Ovary (tissue), 9 donors: Measurements from ENCODE around the gene CORO1C. TPM values are rescaled to one million over a fixed set of nuclear protein-coding genes. Genes with fewer than 3 reads are reported as not detected.

Experiments
- DNase-seq, 5 donors: peaks; one replicate each; pipeline ENCODE4 v3.0.0-alpha.2; 2019 to 2020
- H3K27ac ChIP-seq, 2 donors: fragments of 200-600 bp; one replicate each; pipeline versions ENCODE4 v1.5.1 to v1.8.0; 2019 to 2022
- H3K27me3 ChIP-seq: fragments of 200-600 bp; one replicate; pipeline ENCODE4 v1.8.0; 2022
- H3K36me3 ChIP-seq: fragments of 200-600 bp; sonication (generic); one replicate; pipeline ENCODE4 v1.5.1; 2019
- H3K4me1 ChIP-seq: one replicate; pipeline ENCODE4 v1.8.1; 2013; ENCODE audit warnings: mild to moderate bottlenecking, moderate library complexity; ENCODE audit not compliant: insufficient read depth
- H3K4me3 ChIP-seq: fragments of 200-600 bp; sonication (generic); one replicate; pipeline ENCODE4 v1.5.1; 2017
- H3K9me3 ChIP-seq, 2 donors: fragments of 200-600 bp in 1 of 2; sonication (generic) in 1 of 2; one replicate each; pipeline versions ENCODE4 v1.5.1 to v1.8.1; 2013 to 2019; ENCODE audit warnings: mild to moderate bottlenecking in 1 of 2, moderate library complexity in 1 of 2
- CTCF ChIP-seq, 3 donors: fragments of 450-650 bp in 2 of 3; fragments of 200-600 bp in 1 of 3; IDR thresholded peaks; one replicate each; pipeline versions ENCODE4 v1.5.1 to v1.8.0; 2016 to 2022; ENCODE audit warnings: antibody characterized with exemption in 3 of 3, mild to moderate bottlenecking in 1 of 3
- EP300 ChIP-seq: sonication (generic); formaldehyde crosslinking; IDR thresholded peaks from one replicate; pipeline ENCODE4 v1.6.1; 2017; ENCODE audit warnings: antibody characterized with exemption
- POLR2A ChIP-seq: fragments of 450-650 bp; IDR thresholded peaks from one replicate; pipeline ENCODE4 v1.6.1; 2017; ENCODE audit warnings: antibody characterized with exemption, mild to moderate bottlenecking, moderate library complexity
- WGBS, 3 donors: extraction: QIAGEN DNeasy Blood & Tissue Kit in 1 of 3; methylation state at CpG; one replicate each; pipeline versions ENCODE4 v1.1.5 to v1.1.7; 2013 to 2017; 5-methylcytosine and 5-hydroxymethylcytosine counted together
- intact Hi-C, 4 donors: fragments of 100-400 bp; cut with DNase I; formaldehyde crosslinking; loops; one replicate each; pipeline versions ENCODE4 v1.11.0 to v1.15.1; 2022 to 2023
- polyA plus RNA-seq, 2 donors: library from polyadenylated mRNA; stranded (reverse); fragments of 200-250 nt in 1 of 2; fragments of 350-450 nt in 1 of 2; fragmentation: Illumina TruSeq in 1 of 2; extraction: RNeasy Lipid Tissue Mini Kit (QIAGEN cat#74804) in 1 of 2; gene quantifications; one replicate each; pipeline ENCODE4 v1.2.3, GENCODE V29; 2013 to 2014
- total RNA-seq, 7 donors: library from RNA; depleted of rRNA in 2 of 7; stranded (reverse); fragments of >200 nt in 2 of 7; fragmentation: NEBNext Ultra II Directional in 3 of 7; extraction: Animal tissue kit (Norgen Biotek cat#: 25700) in 3 of 7; gene quantifications; one replicate each; pipeline versions ENCODE4 v1.1.0 to v1.2.4, GENCODE V29; 2016 to 2023
- donor health status: DM: no; HTN: no; CAD: no; lungs with moderate emphysema.
- donor health status: DM: no; HTN: no; CAD: no.
- donor health status: Bipolar disorder and iron deficiency.
- donor health status: DM: yes; HTN: yes; CAD: no.
- donor health status: DM: no; HTN: no; CAD: no.
- donor health status: DM: yes; HTN: yes; CAD: no.

CORO1C gene
- total and polyA plus RNA-seq, 9 donors: 35.1 to 143 (median 113) TPM

- intact Hi-C loops: loop anchor here in 3 of 4 donors (2.0 to 5.0 kb wide), 3 partner anchors 49 to 54 kb away; partner anchors contain the start of genes ISCU (in 1 of the 3) and SART3 (in 1 of the 3)
- H3K4me3 ChIP-seq: no peak overlapping the region
- H3K36me3 ChIP-seq: no peaks in the 10 kb centered on the region
- H3K27ac ChIP-seq: no peak overlapping the region
- TF ChIP-seq CTCF (IDR thresholded peaks at IDR 0.05) (no peak), EP300 (no peak), POLR2A (no peak)
- no peaks in the 10 kb centered on the region for H3K27me3 ChIP-seq
- no peaks in the 10 kb centered on the region for H3K9me3 ChIP-seq
- no peak for DNase-seq
- WGBS, 3 donors: 95 to 97% (median 95%) methylated on average over 2 of the region's 2 CpGs
- H3K4me1 ChIP-seq: no peaks in the 10 kb centered on the region
Observed at GRCh38 chr12:108616359-108616758, 115.0 kb downstream of the CORO1C start.

- DNase-seq: no peak
- H3K27me3 ChIP-seq: no peaks in the 10 kb centered on the region
- H3K4me1 ChIP-seq: no peaks in the 10 kb centered on the region
- intact Hi-C loops: loop anchor here (2.0 to 5.0 kb wide), 4 partner anchors 43 to 54 kb away; partner anchors contain the start of genes ISCU (in 1 of the 4) and SART3 (in 1 of the 4)
- no peak for TF ChIP-seq EP300
- no peak for TF ChIP-seq POLR2A
- no peak for TF ChIP-seq CTCF (IDR thresholded peaks at IDR 0.05)
- H3K27ac ChIP-seq: no peak overlapping the region
- no peak overlapping the region for H3K4me3 ChIP-seq
- WGBS, 3 donors: 63 to 75% (median 69%) methylated on average over 1 of the region's 1 CpG
- H3K9me3 ChIP-seq: no peaks in the 10 kb centered on the region
- H3K36me3 ChIP-seq: no peaks in the 10 kb centered on the region
Observed at GRCh38 chr12:108615918-108616317, 115.4 kb downstream of the CORO1C start.

GRCh38 chr12:108614639-108615038 lies 116.7 kb downstream of the CORO1C start:
- Histone ChIP-seq H3K27me3 (no peaks in the 10 kb centered on the region), H3K4me1 (peaks cover 5% of the 10 kb centered on the region), H3K4me3 (no peak overlapping the region), H3K36me3 (no peaks in the 10 kb centered on the region), H3K27ac (no peak overlapping the region), H3K9me3 (no peaks in the 10 kb centered on the region)
- intact Hi-C loops: loop anchor here in 3 of 4 donors (2.0 to 5.0 kb wide), 3 partner anchors 42 to 52 kb away; partner anchors contain the start of genes ISCU (in 1 of the 3) and SART3 (in 1 of the 3)
- DNase-seq: no peak
- 93 to 95% (median 95%) methylated on average over 6 of the region's 6 CpGs for WGBS, 3 donors
- TF ChIP-seq CTCF (IDR thresholded peaks at IDR 0.05) (no peak), POLR2A (no peak), EP300 (no peak)

GRCh38 chr12:108614041-108614440 lies 117.3 kb downstream of the CORO1C start:
- no peak for DNase-seq
- TF ChIP-seq POLR2A: no peak
- no peak for TF ChIP-seq EP300
- TF ChIP-seq CTCF (IDR thresholded peaks at IDR 0.05): no peak
- Histone ChIP-seq H3K27me3 (no peaks in the 10 kb centered on the region), H3K4me3 (no peak overlapping the region), H3K27ac (no peak overlapping the region), H3K9me3 (no peaks in the 10 kb centered on the region), H3K4me1 (peaks cover 5% of the 10 kb centered on the region), H3K36me3 (no peaks in the 10 kb centered on the region)
- 89 to 93% (median 91%) methylated on average over 4 of the region's 4 CpGs for WGBS, 3 donors
- intact Hi-C loops: loop anchor here in 1 of 4 donors (2.0 kb wide), 1 partner anchor 41 kb away; no protein-coding TSS in a partner anchor
